Measurements from ENCODE around the gene SLC12A7.

SLC12A7 gene

DNA sequence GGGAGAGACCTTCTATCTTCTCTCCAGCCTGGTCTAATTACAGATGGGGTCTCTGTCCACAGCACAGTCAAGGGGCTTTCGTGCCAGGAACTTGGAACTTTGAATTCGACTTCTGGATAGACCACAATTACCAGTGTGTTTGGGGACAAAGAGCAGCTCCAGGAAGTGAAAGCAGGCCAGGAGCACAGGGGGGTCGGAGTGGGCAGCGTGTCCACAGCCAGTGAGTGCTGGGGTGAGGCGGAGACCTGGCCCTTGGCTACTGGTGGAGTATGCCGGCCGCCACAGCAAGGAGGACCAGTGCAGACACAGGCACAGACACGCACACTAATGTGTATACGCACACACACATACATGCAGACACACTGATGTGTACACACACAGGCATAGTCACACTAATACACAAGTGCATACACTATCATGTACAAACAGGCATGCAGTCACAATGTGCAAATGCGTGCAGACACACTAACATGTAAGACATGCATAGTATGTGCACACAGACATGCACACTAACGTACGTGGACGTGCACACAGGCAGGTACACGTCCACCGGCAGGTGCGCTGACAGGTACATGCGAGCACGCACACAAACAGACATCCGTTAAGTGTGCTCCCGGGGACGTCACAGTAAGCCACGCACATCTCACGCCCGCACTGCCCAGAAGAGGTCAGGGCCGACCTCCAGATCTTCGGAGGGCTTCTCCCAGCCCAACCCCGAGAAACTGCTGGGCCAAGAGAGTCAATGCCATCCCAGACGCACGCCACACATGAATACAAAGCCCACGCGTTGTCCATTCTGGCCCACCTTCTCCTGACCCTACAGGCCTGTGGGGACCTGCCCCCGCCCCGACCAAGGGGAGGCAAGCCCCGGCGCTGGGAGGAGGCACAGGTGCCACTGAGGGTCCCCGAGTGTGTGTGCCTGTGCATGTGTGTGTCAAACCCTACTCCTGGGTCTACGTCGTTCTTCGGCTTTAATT, 56.8 kb downstream of the SLC12A7 start:
- Histone ChIP-seq H3K9me3 (no peaks in the 10 kb centered on the region), H3K27me3 (no peaks in the 10 kb centered on the region), H3K4me3 (ENCODE audit: low read depth, low read length) (no peak overlapping the region), H3K36me3 (no peaks in the 10 kb centered on the region; the same call in 1 of the 2 replicates), H3K4me1 (peaks cover 7% of the 10 kb centered on the region)
- TF ChIP-seq, protein P1, sequence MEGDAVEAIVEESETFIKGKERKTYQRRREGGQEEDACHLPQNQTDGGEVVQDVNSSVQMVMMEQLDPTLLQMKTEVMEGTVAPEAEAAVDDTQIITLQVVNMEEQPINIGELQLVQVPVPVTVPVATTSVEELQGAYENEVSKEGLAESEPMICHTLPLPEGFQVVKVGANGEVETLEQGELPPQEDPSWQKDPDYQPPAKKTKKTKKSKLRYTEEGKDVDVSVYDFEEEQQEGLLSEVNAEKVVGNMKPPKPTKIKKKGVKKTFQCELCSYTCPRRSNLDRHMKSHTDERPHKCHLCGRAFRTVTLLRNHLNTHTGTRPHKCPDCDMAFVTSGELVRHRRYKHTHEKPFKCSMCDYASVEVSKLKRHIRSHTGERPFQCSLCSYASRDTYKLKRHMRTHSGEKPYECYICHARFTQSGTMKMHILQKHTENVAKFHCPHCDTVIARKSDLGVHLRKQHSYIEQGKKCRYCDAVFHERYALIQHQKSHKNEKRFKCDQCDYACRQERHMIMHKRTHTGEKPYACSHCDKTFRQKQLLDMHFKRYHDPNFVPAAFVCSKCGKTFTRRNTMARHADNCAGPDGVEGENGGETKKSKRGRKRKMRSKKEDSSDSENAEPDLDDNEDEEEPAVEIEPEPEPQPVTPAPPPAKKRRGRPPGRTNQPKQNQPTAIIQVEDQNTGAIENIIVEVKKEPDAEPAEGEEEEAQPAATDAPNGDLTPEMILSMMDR (IDR thresholded peaks at IDR 0.05; ENCODE audit: low read depth, low read length) = no peak
- DNase-seq = no peak

DNA sequence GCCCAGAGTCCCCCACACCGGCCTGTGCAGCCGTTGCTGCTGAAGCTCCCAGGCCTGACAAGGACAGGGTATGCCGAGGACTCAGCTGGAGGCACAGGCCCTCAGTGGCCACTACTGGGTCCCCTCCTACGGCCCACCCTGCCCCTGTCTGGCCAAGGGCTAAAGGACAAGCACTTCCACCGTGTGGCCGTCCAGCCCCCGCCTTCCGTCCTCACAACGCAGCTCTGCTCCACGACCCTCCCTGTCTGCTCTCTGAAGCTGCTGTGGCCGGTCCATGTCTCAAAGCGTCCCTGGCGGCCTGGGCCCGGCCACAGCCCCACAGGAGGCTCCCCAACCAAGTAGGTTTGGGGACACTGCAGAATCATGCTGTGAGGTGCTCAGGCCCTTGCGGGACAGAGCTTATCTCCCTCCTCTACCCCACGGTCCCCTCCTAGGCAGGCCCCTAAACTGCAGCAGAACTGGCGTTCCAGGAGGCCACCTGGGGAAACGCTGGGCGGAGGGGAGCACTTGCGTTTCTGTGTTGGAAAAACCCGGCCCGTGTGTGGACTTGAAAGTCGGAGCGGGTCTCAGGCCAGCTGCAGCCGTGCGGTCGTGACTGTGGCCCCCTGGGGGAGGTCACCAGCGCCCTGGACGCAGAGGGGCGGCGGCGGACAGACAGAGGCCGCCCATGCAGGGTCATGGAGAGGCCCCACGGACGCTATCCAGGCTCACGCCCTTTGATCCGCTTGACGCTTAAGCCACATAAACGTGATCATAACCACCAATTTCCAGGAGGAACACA, 57.7 kb downstream of the SLC12A7 start:
- Histone ChIP-seq H3K4me1 (peaks cover 7% of the 10 kb centered on the region), H3K9me3 (no peaks in the 10 kb centered on the region), H3K4me3 (ENCODE audit: low read depth, low read length) (no peak overlapping the region), H3K27me3 (no peaks in the 10 kb centered on the region), H3K36me3 (no peaks in the 10 kb centered on the region; the same call in 1 of the 2 replicates)
- DNase-seq = no peak
- TF ChIP-seq, protein P1 (IDR thresholded peaks at IDR 0.05; ENCODE audit: low read depth, low read length) = no peak

DNA sequence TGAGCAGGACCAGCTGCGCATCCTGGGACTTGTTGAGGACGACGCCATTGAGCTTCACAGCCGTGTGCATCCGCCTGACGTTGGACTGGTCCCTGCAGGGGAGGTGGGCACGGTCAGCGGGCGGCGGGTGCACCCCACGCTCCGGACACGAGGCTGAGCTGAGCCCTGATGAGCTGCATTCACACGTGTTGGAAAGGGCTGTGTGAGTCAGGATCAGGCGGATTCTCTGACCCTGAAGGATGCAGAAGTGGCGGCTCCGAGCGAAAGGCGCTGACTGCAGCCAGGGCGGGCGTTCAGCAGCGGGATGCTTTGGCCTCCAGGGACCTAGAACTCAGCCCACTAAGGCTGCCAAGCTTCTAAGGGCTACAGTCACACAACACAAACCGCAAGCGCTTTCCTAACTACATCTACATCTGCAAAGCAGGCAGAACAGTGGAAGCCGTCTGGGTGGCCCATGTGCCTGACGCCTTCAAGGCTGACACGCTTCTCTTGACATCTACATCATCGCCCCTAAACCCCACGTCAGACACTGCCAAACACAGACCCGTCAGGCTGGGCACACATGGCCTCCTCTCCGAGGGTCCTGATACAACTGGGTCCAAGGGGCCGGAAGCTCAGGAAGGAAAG, 58.4 kb downstream of the SLC12A7 start:
- Histone ChIP-seq H3K4me1 (peaks cover 7% of the 10 kb centered on the region), H3K4me3 (ENCODE audit: low read depth, low read length) (no peak overlapping the region), H3K27me3 (no peaks in the 10 kb centered on the region), H3K36me3 (no peaks in the 10 kb centered on the region; the same call in 1 of the 2 replicates), H3K9me3 (no peaks in the 10 kb centered on the region)
- no peak for DNase-seq
- TF ChIP-seq, protein P1 (IDR thresholded peaks at IDR 0.05; ENCODE audit: low read depth, low read length) = no peak

DNA sequence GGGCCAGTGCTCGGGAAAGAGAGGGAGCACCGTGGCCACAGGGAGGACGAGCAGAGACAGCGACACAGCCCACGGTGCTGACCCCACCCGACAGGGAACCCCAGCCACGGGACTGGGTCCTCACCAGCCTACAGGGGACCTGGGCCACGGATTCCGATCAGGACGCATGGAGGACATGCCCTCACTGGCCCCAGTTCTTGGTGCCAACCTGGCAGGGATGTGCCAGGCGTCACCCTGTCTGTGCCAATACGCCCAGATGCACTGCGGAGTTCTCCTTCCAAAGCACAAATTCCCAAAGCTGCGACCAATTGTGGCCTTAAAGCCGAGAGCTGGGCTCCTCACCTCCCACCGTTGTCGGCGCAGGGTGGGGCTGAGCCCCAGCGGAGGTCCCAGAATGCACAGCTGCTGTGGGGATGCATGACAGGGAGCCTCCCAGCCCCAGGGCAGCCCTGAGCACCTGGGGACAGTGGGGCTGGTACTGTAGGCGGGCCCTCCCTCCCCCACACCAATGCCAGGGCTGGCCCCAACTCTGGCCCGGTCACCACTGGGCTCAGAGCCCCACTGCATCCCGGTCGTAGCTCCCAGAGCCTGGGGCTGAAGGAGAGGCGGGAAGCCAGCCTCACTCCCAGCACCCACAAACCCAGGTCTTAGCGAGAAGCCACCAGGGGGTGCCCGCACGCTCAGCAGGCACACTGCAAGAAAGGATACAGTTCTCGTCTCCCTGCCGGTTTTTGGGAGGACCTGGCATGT, 59.0 kb downstream of the SLC12A7 start:
- Histone ChIP-seq H3K27me3 (no peaks in the 10 kb centered on the region), H3K4me3 (ENCODE audit: low read depth, low read length) (no peak overlapping the region), H3K9me3 (no peaks in the 10 kb centered on the region), H3K36me3 (no peaks in the 10 kb centered on the region; the same call in 1 of the 2 replicates), H3K4me1 (peaks cover 7% of the 10 kb centered on the region)
- DNase-seq = no peak
- TF ChIP-seq, protein P1 (IDR thresholded peaks at IDR 0.05; ENCODE audit: low read depth, low read length) = no peak

DNA sequence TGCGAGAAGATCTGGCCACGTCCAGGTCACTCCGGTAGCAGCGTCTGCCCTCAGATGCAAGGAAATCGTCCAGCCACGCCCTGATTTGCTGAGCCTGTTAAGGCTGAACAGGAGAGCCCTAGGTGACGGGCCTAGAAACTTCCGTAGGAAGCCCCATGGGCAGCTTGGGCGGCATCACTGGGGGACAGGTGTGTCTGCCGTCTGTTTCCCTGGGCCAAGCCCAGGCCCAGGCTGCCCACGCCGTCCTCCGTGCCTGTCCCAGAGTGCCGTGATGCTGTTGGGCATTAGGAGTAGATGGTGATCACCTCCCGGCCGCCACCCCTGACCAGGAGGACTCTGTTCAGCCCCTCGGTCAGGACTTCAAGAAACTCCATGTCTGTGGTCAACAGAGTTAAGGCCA, 59.8 kb downstream of the SLC12A7 start:
- no peak for DNase-seq
- no peaks in the 10 kb centered on the region; the same call in 1 of the 2 replicates for H3K36me3 ChIP-seq
- TF ChIP-seq, protein P1 (IDR thresholded peaks at IDR 0.05; ENCODE audit: low read depth, low read length) = no peak
- H3K4me1 ChIP-seq = peaks cover 7% of the 10 kb centered on the region
- no peaks in the 10 kb centered on the region for H3K27me3 ChIP-seq
- no peak overlapping the region for H3K4me3 ChIP-seq (ENCODE audit: low read depth, low read length)
- H3K9me3 ChIP-seq = no peaks in the 10 kb centered on the region

All from BE2C (cell line).